Fibroblast of lung (primary cell): ENCODE results near the gene SMC1B. TPM values are rescaled to one million over a fixed set of nuclear protein-coding genes. Genes with fewer than 3 reads are reported as not detected.
"Not testable (repeated sequence)": the region's sequence is repeated elsewhere in the genome, so short reads cannot be mapped to it uniquely, and the experiment has no call there.

Source experiments
- DNase-seq, 2 donors: peaks; one replicate each; pipeline versions ENCODE4 v3.0.0 to v3.0.0-alpha.2; 2010; ENCODE audit warnings: low read depth in 2 of 2
- H2AFZ ChIP-seq: 2 replicates; pipeline ENCODE4 v1.5.1; 2012; ENCODE audit warnings: low read length, control low read depth, inconsistent platforms
- H3K27ac ChIP-seq: 2 replicates; pipeline ENCODE4 v1.5.1; 2011; ENCODE audit warnings: low read length, control low read depth; ENCODE audit not compliant: insufficient read depth
- H3K27me3 ChIP-seq: 2 replicates; pipeline ENCODE4 v1.5.1; 2011; ENCODE audit warnings: mild to moderate bottlenecking, low read length; ENCODE audit not compliant: control insufficient read depth, insufficient read depth
- H3K36me3 ChIP-seq: 2 replicates; pipeline ENCODE4 v1.5.1; 2011; ENCODE audit warnings: low read length; ENCODE audit not compliant: control insufficient read depth, insufficient read depth
- H3K4me1 ChIP-seq: 2 replicates; pipeline ENCODE4 v1.5.1; 2011; ENCODE audit warnings: low read length; ENCODE audit not compliant: control insufficient read depth, insufficient read depth; ENCODE audit errors: extremely low read depth
- H3K4me2 ChIP-seq: 2 replicates; pipeline ENCODE4 v1.5.1; 2011; ENCODE audit warnings: low read length, control low read depth; ENCODE audit not compliant: insufficient read depth; ENCODE audit errors: extremely low read depth
- H3K4me3 ChIP-seq, 4 experiments: fragments of 200-600 bp in 1 of 4; sonication (generic) in 1 of 4; replicated peaks in 1 of 4; 2 replicates each; pipeline ENCODE4 v1.5.1; 2011 to 2016; ENCODE audit warnings: low read length in 4 of 4, low read depth in 3 of 4, mild to moderate bottlenecking in 3 of 4, control low read depth in 2 of 4, inconsistent platforms in 1 of 4, mixed read lengths in 1 of 4; ENCODE audit not compliant: insufficient read depth in 1 of 4; ENCODE audit errors: control extremely low read depth in 1 of 4
- H3K79me2 ChIP-seq: 2 replicates; pipeline ENCODE4 v1.5.1; 2012; ENCODE audit warnings: mild to moderate bottlenecking, low read length, inconsistent platforms; ENCODE audit not compliant: control insufficient read depth, insufficient read depth
- H3K9ac ChIP-seq: 2 replicates; pipeline ENCODE4 v1.5.1; 2011; ENCODE audit warnings: mild to moderate bottlenecking, low read length, control low read depth; ENCODE audit not compliant: insufficient read depth
- H3K9me3 ChIP-seq: 2 replicates; pipeline ENCODE4 v1.5.1; 2012; ENCODE audit warnings: low read depth, low read length; ENCODE audit not compliant: control insufficient read depth, insufficient read depth
- H4K20me1 ChIP-seq: 2 replicates; pipeline ENCODE4 v1.5.1; 2011; ENCODE audit warnings: low read length; ENCODE audit not compliant: control insufficient read depth, insufficient read depth; ENCODE audit errors: extremely low read depth
- CTCF ChIP-seq, 2 donors: IDR thresholded peaks in 1 of 2; conservative IDR thresholded peaks in 1 of 2; 1 replicate in 1 of 2; 2 replicates in 1 of 2; pipeline ENCODE4 v1.5.1; 2011 to 2012; ENCODE audit warnings: low read length in 2 of 2, control low read depth in 1 of 2, inconsistent platforms in 1 of 2, low read depth in 1 of 2, mild to moderate bottlenecking in 1 of 2
- EZH2 ChIP-seq: IDR thresholded peaks from 2 replicates; pipeline ENCODE4 v1.5.1; 2012; ENCODE audit warnings: low read length, control low read depth, mild to moderate bottlenecking; ENCODE audit errors: missing control alignments
- polyA plus RNA-seq, 2 donors: library from polyadenylated mRNA; depleted of rRNA in 1 of 2; stranded (reverse) in 1 of 2; unstranded in 1 of 2; fragments of >200 nt; gene quantifications; 2 replicates each; pipeline ENCODE4 v1.2.1, GENCODE V29; 2011 to 2012; ENCODE audit warnings: missing spikeins in 1 of 2
- total RNA-seq: library from RNA; depleted of rRNA; stranded (reverse); fragments of >200 nt; gene quantifications from 2 replicates; pipeline ENCODE4 v1.2.1, GENCODE V29; 2014

The SMC1B gene
- total and polyA plus RNA-seq, 2 donors (not counting 1 experiment from before 2014, with no cell fraction given): not detected

- no peak overlapping the region for H3K27ac ChIP-seq
- no peak overlapping the region for H3K4me2 ChIP-seq
- H3K9ac ChIP-seq: no peak overlapping the region
- H3K4me1 ChIP-seq: peaks cover 15% of the 10 kb centered on the region
- H2AFZ ChIP-seq: no peak overlapping the region
- no peaks in the 10 kb centered on the region for H3K36me3 ChIP-seq
- H3K9me3 ChIP-seq: no peaks in the 10 kb centered on the region
- H3K4me3 ChIP-seq: no peak overlapping the region
- no peak for TF ChIP-seq CTCF (conservative IDR thresholded peaks at IDR 0.05 in 1 of 2, IDR thresholded peaks at IDR 0.05 in 1 of 2; ENCODE audit: low read depth in 1 of 2, low read length in 2 of 2)
- TF ChIP-seq EZH2: no peak
- H4K20me1 ChIP-seq: no peaks in the 10 kb centered on the region
- peaks cover 3% of the 10 kb centered on the region for H3K27me3 ChIP-seq
- no peaks in the 10 kb centered on the region for H3K79me2 ChIP-seq
- peak in 1 of 2 donors; percentile 76 for DNase-seq
Observed at GRCh38 chr22:45448431-45448830, 35.0 kb upstream of the SMC1B start.

- H4K20me1 ChIP-seq, DNase-seq, H3K79me2 ChIP-seq, H3K27me3 ChIP-seq, H3K4me3 ChIP-seq, H3K9me3 ChIP-seq, H3K9ac ChIP-seq, H3K36me3 ChIP-seq, H2AFZ ChIP-seq, H3K27ac ChIP-seq, H3K4me2 ChIP-seq: not testable (repeated sequence)
- peaks cover 13% of the 10 kb centered on the region for H3K4me1 ChIP-seq
Observed at GRCh38 chr22:45447596-45447995, 34.2 kb upstream of the SMC1B start.

- Histone ChIP-seq H3K4me3 (no peak overlapping the region), H3K9me3 (no peaks in the 10 kb centered on the region), H3K27ac (no peak overlapping the region), H3K9ac (no peak overlapping the region), H3K4me1 (peaks cover 3% of the 10 kb centered on the region), H3K27me3 (peaks cover 3% of the 10 kb centered on the region), H4K20me1 (no peaks in the 10 kb centered on the region), H3K79me2 (no peaks in the 10 kb centered on the region), H2AFZ (no peak overlapping the region), H3K4me2 (no peak overlapping the region), H3K36me3 (no peaks in the 10 kb centered on the region)
- DNase-seq: peak; percentile 38 to 72
- no peak for TF ChIP-seq EZH2
- no peak for TF ChIP-seq CTCF (conservative IDR thresholded peaks at IDR 0.05 in 1 of 2, IDR thresholded peaks at IDR 0.05 in 1 of 2; ENCODE audit: low read depth in 1 of 2, low read length in 2 of 2)
Observed at GRCh38 chr22:45446216-45446615, 32.8 kb upstream of the SMC1B start.
